MM.1S (cell line): ENCODE results near the gene SH3RF3.

ENCODE experiments used
- EZH2 ChIP-seq: fragments of 300-600 bp; sonication (generic); optimal IDR thresholded peaks from 2 replicates; pipeline ENCODE3; 2017; ENCODE audit warnings: low read depth, mild to moderate bottlenecking, antibody characterized with exemption, low read length, mixed read lengths
- TF ChIP-seq, protein P1 (sequence below): fragments of 300-600 bp; sonication (generic); IDR thresholded peaks from 2 replicates; pipeline ENCODE4 v1.5.1; 2016; ENCODE audit warnings: antibody characterized with exemption, low read length, mixed read lengths

DNA sequence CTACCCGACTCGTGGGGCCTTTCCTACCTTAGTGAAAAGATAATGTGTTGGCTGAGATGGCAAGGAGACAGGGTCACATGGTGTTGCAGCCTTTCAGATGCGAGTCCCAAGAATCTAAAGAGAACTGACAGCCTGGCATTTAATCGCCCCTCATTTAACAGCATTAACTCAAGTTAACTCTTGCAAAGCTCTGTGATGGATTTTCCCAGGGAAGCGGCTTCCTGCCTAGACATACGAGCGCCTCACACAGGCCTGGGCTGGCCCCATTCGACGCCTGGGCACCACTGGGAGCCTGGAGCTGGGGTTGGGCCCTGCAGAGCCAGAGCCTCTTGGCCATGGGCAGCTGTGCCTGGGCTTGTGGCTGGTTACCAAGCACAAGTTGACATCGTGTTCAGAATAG is 344.0 kb downstream of the SH3RF3 start:
- TF ChIP-seq, protein P1, sequence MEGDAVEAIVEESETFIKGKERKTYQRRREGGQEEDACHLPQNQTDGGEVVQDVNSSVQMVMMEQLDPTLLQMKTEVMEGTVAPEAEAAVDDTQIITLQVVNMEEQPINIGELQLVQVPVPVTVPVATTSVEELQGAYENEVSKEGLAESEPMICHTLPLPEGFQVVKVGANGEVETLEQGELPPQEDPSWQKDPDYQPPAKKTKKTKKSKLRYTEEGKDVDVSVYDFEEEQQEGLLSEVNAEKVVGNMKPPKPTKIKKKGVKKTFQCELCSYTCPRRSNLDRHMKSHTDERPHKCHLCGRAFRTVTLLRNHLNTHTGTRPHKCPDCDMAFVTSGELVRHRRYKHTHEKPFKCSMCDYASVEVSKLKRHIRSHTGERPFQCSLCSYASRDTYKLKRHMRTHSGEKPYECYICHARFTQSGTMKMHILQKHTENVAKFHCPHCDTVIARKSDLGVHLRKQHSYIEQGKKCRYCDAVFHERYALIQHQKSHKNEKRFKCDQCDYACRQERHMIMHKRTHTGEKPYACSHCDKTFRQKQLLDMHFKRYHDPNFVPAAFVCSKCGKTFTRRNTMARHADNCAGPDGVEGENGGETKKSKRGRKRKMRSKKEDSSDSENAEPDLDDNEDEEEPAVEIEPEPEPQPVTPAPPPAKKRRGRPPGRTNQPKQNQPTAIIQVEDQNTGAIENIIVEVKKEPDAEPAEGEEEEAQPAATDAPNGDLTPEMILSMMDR: no peak
- TF ChIP-seq EZH2: no peak
